ENCODE data around the gene SFMBT1.

The SFMBT1 gene

DNA sequence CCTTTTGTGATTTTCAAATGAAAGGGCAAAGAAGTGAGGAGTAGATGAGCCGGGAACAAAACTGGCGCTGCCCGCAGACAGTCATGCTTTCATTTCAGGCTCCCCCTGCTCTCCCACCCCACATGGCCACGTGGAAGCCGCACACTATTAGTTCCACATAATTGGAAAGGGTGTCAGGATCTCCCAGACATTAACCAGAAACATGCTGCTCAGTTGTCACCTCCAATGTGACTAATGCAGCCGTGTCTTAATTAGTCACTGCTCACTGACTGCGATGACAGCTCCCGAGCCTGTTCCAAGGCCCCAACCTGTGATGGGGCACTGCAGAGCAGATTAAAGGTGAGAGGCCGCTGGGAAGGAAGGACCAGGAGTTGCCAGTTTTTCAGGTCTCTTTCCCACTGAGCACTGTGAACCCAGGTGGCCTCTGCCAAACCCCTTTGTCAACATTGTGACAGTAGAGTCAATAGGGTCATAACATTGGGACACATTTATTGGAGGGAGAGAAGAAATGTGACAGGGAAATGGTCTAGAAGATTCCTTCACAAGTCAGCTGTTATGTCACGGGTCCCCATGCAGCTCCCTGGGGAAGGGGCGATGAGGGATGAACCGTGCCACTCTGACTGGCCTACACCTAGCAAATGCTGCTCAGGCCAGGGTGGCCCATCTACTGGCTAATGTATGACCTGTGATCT is 38.6 kb upstream of the SFMBT1 start:
- no peak overlapping the region for H3K4me3 ChIP-seq (ENCODE audit: control insufficient read depth, low read depth, low read length)
- no peak for TF ChIP-seq CTCF (conservative IDR thresholded peaks at IDR 0.05; ENCODE audit: control insufficient read depth, insufficient read depth, low read depth, low read length)
- peak; percentile 11 for DNase-seq (ENCODE audit: low read depth)

DNA sequence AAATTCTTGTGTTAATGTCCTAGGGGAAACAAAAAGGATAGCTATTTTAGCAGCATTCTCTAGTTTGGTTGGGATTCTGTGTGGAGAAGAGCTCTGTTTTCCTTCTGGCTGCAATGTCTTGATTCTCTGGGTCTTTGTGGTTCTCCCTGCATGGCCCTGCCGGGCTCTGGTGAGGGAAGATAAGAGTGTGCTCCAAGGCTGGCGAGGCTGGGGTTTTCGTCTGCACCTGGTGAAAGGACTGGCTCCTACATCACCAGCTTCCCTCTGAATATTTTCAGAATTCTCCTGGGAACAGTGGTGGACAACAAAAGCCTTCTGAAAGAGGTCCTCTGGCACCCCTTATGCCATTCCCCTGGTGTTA is 38.1 kb upstream of the SFMBT1 start:
- no peak overlapping the region for H3K4me3 ChIP-seq (ENCODE audit: control insufficient read depth, low read depth, low read length)
- DNase-seq (ENCODE audit: low read depth) = no peak
- TF ChIP-seq CTCF (conservative IDR thresholded peaks at IDR 0.05; ENCODE audit: control insufficient read depth, insufficient read depth, low read depth, low read length) = no peak

DNA sequence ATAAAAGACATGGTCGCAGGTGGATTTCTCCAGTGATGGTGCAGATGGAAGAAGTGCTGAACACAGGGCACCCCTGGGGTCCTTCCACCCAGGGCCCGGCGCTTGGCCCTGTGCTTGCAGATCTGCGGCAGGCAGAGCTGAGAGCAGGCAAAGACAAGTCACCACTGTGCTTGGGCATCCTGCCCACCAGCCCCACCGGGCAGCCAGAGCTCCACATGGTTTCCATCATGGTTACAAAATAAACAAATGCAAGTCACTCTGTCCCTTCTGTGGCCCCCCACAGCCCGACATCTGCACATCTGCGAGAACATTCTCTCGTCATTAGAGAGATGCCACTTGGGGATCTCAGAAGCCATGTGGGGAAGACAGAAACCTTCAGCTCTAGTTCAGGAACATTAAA is 37.6 kb upstream of the SFMBT1 start:
- H3K4me3 ChIP-seq (ENCODE audit: control insufficient read depth, low read depth, low read length) = no peak overlapping the region
- DNase-seq (ENCODE audit: low read depth) = peak; percentile 65
- no peak for TF ChIP-seq CTCF (conservative IDR thresholded peaks at IDR 0.05; ENCODE audit: control insufficient read depth, insufficient read depth, low read depth, low read length)

DNA sequence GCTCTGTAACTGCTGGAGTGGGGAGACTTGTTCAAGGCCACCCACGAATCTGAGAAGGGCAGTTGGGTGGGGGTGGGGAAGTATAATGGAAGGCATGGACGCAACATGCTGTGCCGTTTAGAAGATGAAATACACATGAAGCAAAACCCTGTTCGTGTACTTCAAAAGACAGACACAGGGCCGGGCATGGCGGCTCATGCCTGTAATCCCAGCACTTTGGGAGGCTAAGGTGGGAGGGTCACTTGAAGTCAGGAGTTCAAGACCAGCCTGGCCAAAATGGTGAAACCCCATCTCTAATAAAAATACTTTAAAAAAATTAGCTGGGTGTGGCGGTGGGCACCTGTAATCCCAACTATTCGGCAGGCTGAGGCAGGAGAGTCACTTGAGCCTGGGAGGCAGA is 36.9 kb upstream of the SFMBT1 start:
- no peak for DNase-seq (ENCODE audit: low read depth)
- no peak for TF ChIP-seq CTCF (conservative IDR thresholded peaks at IDR 0.05; ENCODE audit: control insufficient read depth, insufficient read depth, low read depth, low read length)
- no peak overlapping the region for H3K4me3 ChIP-seq (ENCODE audit: control insufficient read depth, low read depth, low read length)

GRCh38 chr3:53081318-53081717 is 35.4 kb upstream of the SFMBT1 start:
- no peak overlapping the region for H3K4me3 ChIP-seq (ENCODE audit: control insufficient read depth, low read depth, low read length)
- no peak for DNase-seq (ENCODE audit: low read depth)
- no peak for TF ChIP-seq CTCF (conservative IDR thresholded peaks at IDR 0.05; ENCODE audit: control insufficient read depth, insufficient read depth, low read depth, low read length)

DNA sequence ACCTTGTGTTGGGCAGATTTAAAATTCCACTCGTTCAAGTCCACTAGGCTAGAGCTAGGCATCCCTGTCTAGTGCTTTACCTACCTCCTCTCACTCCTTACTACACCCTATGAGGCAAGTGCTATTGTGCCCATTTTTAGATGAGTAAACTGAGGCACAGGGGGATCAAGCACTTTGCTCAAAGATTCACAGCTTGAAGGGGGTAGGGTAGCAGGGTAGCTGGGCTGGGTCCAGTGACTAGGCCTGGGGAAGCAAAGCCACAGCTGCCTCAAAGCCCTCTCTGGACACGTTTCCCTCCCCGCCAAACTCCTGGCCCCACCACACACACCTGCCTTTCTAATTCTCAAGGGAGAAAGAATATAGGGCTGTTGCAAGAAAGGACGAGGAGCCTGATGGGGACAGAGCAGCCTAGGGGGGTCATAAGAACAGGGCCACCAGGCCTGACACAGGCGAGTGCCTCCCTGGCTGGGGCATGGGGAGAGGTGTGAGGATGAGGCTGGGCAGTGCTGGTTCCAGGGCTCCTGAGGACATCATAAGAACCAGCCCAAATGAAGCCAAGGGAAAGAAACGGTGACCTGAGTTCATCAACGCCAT is 34.8 kb upstream of the SFMBT1 start:
- H3K4me3 ChIP-seq (ENCODE audit: control insufficient read depth, low read depth, low read length) = no peak overlapping the region
- DNase-seq (ENCODE audit: low read depth) = no peak
- no peak for TF ChIP-seq CTCF (conservative IDR thresholded peaks at IDR 0.05; ENCODE audit: control insufficient read depth, insufficient read depth, low read depth, low read length)
